GM13976 (cell line): ENCODE results near the gene OVCA2.

Experiments used
- DNase-seq: peaks from one replicate; pipeline ENCODE4 v3.0.0; 2012; ENCODE audit warnings: low spot score
- in situ Hi-C: fragments of 300-500 bp; cut with MboI; formaldehyde crosslinking; loops from one replicate; pipeline ENCODE4 v1.12.0; 2022; ENCODE audit warnings: low sequenced_read_pairs, mixed read lengths, inconsistent platforms; ENCODE audit not compliant: unreplicated experiment
- TF ChIP-seq, protein P1 (sequence below): IDR thresholded peaks from 2 replicates; pipeline ENCODE4 v1.5.1; 2012; ENCODE audit warnings: borderline replicate concordance, mild to moderate bottlenecking; ENCODE audit not compliant: insufficient read depth; ENCODE audit errors: extremely low read depth, missing control alignments, control extremely low read depth

The OVCA2 gene

GRCh38 chr17:2022647-2023240, 19.1 kb upstream of the OVCA2 start:
- in situ Hi-C loops: no loop called here
- TF ChIP-seq, protein P1, sequence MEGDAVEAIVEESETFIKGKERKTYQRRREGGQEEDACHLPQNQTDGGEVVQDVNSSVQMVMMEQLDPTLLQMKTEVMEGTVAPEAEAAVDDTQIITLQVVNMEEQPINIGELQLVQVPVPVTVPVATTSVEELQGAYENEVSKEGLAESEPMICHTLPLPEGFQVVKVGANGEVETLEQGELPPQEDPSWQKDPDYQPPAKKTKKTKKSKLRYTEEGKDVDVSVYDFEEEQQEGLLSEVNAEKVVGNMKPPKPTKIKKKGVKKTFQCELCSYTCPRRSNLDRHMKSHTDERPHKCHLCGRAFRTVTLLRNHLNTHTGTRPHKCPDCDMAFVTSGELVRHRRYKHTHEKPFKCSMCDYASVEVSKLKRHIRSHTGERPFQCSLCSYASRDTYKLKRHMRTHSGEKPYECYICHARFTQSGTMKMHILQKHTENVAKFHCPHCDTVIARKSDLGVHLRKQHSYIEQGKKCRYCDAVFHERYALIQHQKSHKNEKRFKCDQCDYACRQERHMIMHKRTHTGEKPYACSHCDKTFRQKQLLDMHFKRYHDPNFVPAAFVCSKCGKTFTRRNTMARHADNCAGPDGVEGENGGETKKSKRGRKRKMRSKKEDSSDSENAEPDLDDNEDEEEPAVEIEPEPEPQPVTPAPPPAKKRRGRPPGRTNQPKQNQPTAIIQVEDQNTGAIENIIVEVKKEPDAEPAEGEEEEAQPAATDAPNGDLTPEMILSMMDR: no peak
- DNase-seq: no peak

DNA sequence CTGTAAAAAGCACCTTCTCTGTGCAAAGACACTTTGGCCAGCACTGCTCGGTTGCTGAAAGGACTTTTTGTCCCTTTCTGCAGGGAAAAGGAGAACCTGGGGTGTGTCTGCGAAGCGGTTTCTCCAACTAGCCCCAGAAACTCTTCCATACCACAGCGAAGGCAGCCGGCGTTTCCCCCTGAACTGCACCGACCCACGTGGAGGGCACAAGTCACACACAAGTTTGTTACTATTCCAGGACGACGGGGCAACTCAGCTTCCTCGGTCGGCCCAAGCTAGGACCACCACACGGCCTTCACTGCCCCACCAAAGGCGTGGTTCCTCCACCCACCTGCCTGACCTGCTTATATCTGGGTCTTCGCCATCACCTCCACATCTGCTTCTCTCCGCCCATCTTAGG, 18.6 kb upstream of the OVCA2 start:
- in situ Hi-C loops: no loop called here
- no peak for DNase-seq
- TF ChIP-seq, protein P1: no peak

DNA sequence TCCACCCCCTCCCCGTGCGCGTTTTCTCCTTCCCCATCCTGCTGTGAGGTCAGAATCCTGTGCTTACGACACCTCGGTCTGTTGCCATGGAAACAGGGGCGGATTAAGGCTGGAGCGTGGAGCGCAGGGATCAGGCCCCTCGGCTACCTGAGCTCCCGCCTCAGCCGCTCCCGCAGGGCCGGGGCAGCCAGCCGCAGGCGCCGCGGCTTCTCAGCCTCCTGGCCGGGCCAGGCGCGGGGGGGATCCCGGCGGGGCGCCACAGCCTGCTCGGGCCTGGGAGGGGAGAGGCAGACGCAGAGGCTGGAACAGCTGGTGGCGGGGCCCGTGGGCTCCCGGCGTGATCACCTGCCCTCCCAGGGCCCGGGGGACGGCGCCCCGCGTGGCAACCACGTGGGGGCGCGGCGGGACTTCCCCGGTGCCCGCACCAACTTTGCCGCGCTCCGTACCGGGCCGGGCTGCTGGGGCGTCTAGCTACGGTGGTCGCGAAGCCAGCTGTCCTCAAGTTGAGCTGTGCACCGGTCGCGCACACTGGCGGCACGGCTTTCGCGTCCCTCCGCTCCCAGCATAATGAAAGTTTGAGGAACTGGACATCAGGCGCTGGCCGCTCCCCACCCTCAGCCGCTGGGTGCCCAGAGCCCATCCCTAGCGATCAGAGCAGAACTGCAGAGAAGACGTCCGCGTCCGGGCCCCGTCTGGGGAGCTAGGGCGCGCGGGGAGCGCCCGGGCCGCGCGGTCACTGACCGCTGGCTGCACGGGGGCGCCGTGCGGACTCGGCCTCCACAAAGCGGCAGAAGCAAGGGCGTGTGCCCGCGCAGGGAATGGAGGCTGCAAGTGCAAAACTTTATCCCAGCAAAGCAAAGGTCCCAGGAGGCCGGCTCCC, 17.9 kb upstream of the OVCA2 start:
- DNase-seq: no peak
- TF ChIP-seq, protein P1: no peak
- in situ Hi-C loops: no loop called here

- TF ChIP-seq, protein P1: no peak
- no peak for DNase-seq
- in situ Hi-C loops: loop anchor here (25.0 kb wide), 1 partner anchor 312 kb away; the partner anchor contains the start of genes TLCD2 and WDR81
Observed at GRCh38 chr17:2024572-2025219, 17.1 kb upstream of the OVCA2 start.

- peak; percentile 78 for DNase-seq
- TF ChIP-seq, protein P1: no peak
- in situ Hi-C loops: loop anchor here (25.0 kb wide), 1 partner anchor 313 kb away; the partner anchor contains the start of genes TLCD2 and WDR81
Observed at GRCh38 chr17:2025220-2025621, 16.6 kb upstream of the OVCA2 start, which contains the start of gene RTN4RL1. Gene RTN4RL1, minus strand, starts transcription at chr17:2025334. Its CDS starts 469 bp downstream, at chr17:2024865.

GRCh38 chr17:2025622-2026309, 16.1 kb upstream of the OVCA2 start:
- peak; percentile 70 for DNase-seq
- TF ChIP-seq, protein P1: peak; percentile 24
- in situ Hi-C loops: loop anchor here (25.0 kb wide), 1 partner anchor 313 kb away; the partner anchor contains the start of genes TLCD2 and WDR81
